Measurements from ENCODE around the gene PHETA1. TPM values are rescaled to one million over a fixed set of nuclear protein-coding genes. Genes with fewer than 3 reads are reported as not detected.

Gene PHETA1
- polyA plus RNA-seq, 1 of the 3 experiments (the other 2 are of a cell fraction) = 7.3 TPM

DNA sequence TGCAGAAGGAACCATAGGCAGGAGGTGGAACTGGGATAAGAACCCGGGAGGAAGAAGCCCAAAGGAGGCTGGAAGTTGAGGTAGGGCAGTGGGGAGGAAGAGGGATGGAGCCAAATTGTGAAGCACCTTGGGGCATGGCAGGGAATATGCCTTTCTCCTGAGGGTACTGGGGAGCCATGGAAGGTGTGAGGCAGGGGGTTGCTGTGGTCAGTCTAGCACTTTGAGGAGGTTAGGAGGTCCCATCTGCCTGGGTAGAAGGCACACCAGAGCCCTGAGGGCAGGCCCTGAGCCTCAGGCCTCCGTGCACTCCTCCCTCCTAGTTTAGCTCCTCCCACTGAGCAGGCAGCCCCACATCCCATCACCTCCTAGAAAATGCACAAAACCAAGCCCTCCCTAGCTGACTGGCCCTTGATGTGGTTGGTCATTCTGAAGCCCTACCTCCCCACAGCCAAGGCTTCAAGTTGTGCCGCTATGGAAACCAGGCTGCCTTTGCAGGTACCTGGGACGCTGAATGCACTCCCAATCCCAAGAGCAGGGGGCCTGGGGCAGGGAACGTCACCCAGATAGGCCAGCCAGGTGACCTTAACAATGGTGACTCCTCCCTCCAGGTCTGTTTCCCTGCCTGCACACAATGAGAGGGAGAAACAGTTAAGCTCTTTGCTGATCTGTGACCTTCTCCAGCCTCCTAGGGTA lies 15.1 kb downstream of the PHETA1 start:
- POLR2A ChIA-PET = interaction anchor here (0.5 kb wide), 1 partner anchor 13 kb away, joined by 3 read pairs; no protein-coding TSS in a partner anchor
- no peaks in the 10 kb centered on the region for H3K9me2 ChIP-seq
- no peaks in the 10 kb centered on the region for H3K79me2 ChIP-seq (ENCODE audit: insufficient read depth)
- TF ChIP-seq TEAD4 (IDR thresholded peaks at IDR 0.05; ENCODE audit: borderline replicate concordance, insufficient read depth) = no peak
- no peak for TF ChIP-seq CHD2 (IDR thresholded peaks at IDR 0.05; ENCODE audit: low read length, partially characterized antibody)
- no peak for TF ChIP-seq FOSL2 (IDR thresholded peaks at IDR 0.05; ENCODE audit: borderline replicate concordance, low read depth)
- TF ChIP-seq IRF3 (IDR thresholded peaks at IDR 0.05; ENCODE audit: low read depth, low read length) = no peak
- no peak for TF ChIP-seq NRF1 (IDR thresholded peaks at IDR 0.05; ENCODE audit: low read depth, low read length)
- no peak for TF ChIP-seq TCF12 (IDR thresholded peaks at IDR 0.05)
- TF ChIP-seq MEF2A (IDR thresholded peaks at IDR 0.05; ENCODE audit: borderline replicate concordance, low read depth) = no peak
- TF ChIP-seq JUND (IDR thresholded peaks at IDR 0.05) = no peak
- no peak for TF ChIP-seq SMC3 (IDR thresholded peaks at IDR 0.05; ENCODE audit: low read depth, low read length)
- no peak for TF ChIP-seq USF2 (IDR thresholded peaks at IDR 0.05; ENCODE audit: borderline replicate concordance, low read depth, low read length)
- TF ChIP-seq, protein P1, sequence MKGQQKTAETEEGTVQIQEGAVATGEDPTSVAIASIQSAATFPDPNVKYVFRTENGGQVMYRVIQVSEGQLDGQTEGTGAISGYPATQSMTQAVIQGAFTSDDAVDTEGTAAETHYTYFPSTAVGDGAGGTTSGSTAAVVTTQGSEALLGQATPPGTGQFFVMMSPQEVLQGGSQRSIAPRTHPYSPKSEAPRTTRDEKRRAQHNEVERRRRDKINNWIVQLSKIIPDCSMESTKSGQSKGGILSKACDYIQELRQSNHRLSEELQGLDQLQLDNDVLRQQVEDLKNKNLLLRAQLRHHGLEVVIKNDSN (IDR thresholded peaks at IDR 0.05; ENCODE audit: borderline replicate concordance, low read depth) = no peak
- no peak for TF ChIP-seq ELF1 (IDR thresholded peaks at IDR 0.05)
- TF ChIP-seq EZH2phosphoT487 (IDR thresholded peaks at IDR 0.05; ENCODE audit: borderline replicate concordance, low read depth) = no peak
- TF ChIP-seq FOXJ3 (CRISPR knock-in tag; IDR thresholded peaks at IDR 0.05) = no peak
- TF ChIP-seq, protein P2, sequence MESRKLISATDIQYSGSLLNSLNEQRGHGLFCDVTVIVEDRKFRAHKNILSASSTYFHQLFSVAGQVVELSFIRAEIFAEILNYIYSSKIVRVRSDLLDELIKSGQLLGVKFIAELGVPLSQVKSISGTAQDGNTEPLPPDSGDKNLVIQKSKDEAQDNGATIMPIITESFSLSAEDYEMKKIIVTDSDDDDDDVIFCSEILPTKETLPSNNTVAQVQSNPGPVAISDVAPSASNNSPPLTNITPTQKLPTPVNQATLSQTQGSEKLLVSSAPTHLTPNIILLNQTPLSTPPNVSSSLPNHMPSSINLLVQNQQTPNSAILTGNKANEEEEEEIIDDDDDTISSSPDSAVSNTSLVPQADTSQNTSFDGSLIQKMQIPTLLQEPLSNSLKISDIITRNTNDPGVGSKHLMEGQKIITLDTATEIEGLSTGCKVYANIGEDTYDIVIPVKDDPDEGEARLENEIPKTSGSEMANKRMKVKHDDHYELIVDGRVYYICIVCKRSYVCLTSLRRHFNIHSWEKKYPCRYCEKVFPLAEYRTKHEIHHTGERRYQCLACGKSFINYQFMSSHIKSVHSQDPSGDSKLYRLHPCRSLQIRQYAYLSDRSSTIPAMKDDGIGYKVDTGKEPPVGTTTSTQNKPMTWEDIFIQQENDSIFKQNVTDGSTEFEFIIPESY (IDR thresholded peaks at IDR 0.05; ENCODE audit: borderline replicate concordance, low read depth) = no peak
- no peak for TF ChIP-seq MAX (IDR thresholded peaks at IDR 0.05; ENCODE audit: low read depth)
- no peak for TF ChIP-seq YY1 (IDR thresholded peaks at IDR 0.05; ENCODE audit: low read depth)
- TF ChIP-seq, protein P3, sequence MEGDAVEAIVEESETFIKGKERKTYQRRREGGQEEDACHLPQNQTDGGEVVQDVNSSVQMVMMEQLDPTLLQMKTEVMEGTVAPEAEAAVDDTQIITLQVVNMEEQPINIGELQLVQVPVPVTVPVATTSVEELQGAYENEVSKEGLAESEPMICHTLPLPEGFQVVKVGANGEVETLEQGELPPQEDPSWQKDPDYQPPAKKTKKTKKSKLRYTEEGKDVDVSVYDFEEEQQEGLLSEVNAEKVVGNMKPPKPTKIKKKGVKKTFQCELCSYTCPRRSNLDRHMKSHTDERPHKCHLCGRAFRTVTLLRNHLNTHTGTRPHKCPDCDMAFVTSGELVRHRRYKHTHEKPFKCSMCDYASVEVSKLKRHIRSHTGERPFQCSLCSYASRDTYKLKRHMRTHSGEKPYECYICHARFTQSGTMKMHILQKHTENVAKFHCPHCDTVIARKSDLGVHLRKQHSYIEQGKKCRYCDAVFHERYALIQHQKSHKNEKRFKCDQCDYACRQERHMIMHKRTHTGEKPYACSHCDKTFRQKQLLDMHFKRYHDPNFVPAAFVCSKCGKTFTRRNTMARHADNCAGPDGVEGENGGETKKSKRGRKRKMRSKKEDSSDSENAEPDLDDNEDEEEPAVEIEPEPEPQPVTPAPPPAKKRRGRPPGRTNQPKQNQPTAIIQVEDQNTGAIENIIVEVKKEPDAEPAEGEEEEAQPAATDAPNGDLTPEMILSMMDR (IDR thresholded peaks at IDR 0.05) = no peak
- no peak overlapping the region for H3K9ac ChIP-seq
- no peak for DNase-seq
- no peak overlapping the region for H3K27ac ChIP-seq (ENCODE audit: low read depth in 2 of 2, low read length in 1 of 2)
- no peaks in the 10 kb centered on the region for H3K9me3 ChIP-seq
- no peak overlapping the region for H2AFZ ChIP-seq (ENCODE audit: low read depth)
- H3K4me3 ChIP-seq (ENCODE audit: low read depth in 2 of 2, low read length in 1 of 2) = no peak overlapping the region
- CTCF ChIA-PET = interaction anchor here (1.2 kb wide), 1 partner anchor 43 kb away, joined by 3 read pairs; no protein-coding TSS in a partner anchor
- H3K27me3 ChIP-seq (ENCODE audit: insufficient read depth) = no peaks in the 10 kb centered on the region
- WGBS (ENCODE audit: low lambda C conversion rate) = 64% methylated on average over 2 of the region's 5 CpGs
- H3F3A ChIP-seq (replicated peaks; ENCODE audit: insufficient read depth) = no peaks in the 10 kb centered on the region
- H3K4me2 ChIP-seq = no peak overlapping the region
- no peaks in the 10 kb centered on the region for H3K4me1 ChIP-seq (ENCODE audit: control insufficient read depth in 1 of 2, insufficient read depth in 2 of 2, low read depth in 1 of 2, low read length in 1 of 2)
- H3K36me3 ChIP-seq (replicated peaks in 1 of 2; ENCODE audit: control insufficient read depth in 1 of 2, insufficient read depth in 2 of 2, low read length in 1 of 2) = no peaks in the 10 kb centered on the region
- no peaks in the 10 kb centered on the region for H4K20me1 ChIP-seq (ENCODE audit: insufficient read depth)
